Glutamatergic neuron (in vitro differentiated cells): ENCODE data around the gene ACCS. TPM values are rescaled to one million over a fixed set of nuclear protein-coding genes. Genes with fewer than 3 reads are reported as not detected.

Experiments used
- DNase-seq: peaks from one replicate; pipeline ENCODE4 v3.0.0; 2022
- H3K27ac Mint-ChIP-seq: one replicate; pipeline ENCODE4 v1.8.0; 2020; ENCODE audit warnings: mild to moderate bottlenecking, mixed read lengths, inconsistent platforms; ENCODE audit not compliant: unreplicated experiment
- H3K27me3 Mint-ChIP-seq: one replicate; pipeline ENCODE4 v1.8.0; 2020; ENCODE audit warnings: mild to moderate bottlenecking, moderate library complexity, mixed read lengths, inconsistent platforms; ENCODE audit not compliant: unreplicated experiment
- H3K36me3 Mint-ChIP-seq: one replicate; pipeline ENCODE4 v1.8.0; 2020; ENCODE audit warnings: mild to moderate bottlenecking, mixed read lengths, inconsistent platforms; ENCODE audit not compliant: unreplicated experiment
- H3K4me1 Mint-ChIP-seq: one replicate; pipeline ENCODE4 v1.8.0; 2020; ENCODE audit warnings: mild to moderate bottlenecking, low read depth, mixed read lengths, inconsistent platforms; ENCODE audit not compliant: unreplicated experiment
- H3K4me3 Mint-ChIP-seq: one replicate; pipeline ENCODE4 v1.8.0; 2020; ENCODE audit warnings: mild to moderate bottlenecking, mixed read lengths, inconsistent platforms; ENCODE audit not compliant: unreplicated experiment
- H3K9me3 Mint-ChIP-seq: one replicate; pipeline ENCODE4 v1.8.0; 2020; ENCODE audit warnings: mild to moderate bottlenecking, moderate library complexity, mixed read lengths, inconsistent platforms; ENCODE audit not compliant: unreplicated experiment
- total RNA-seq: library from RNA; stranded (reverse); fragmentation: NEBNext Ultra II Directional; extraction: Animal tissue kit (Norgen Biotek cat#: 25700); gene quantifications from one replicate; pipeline ENCODE4 v1.2.1, GENCODE V29; 2021; ENCODE audit not compliant: unreplicated experiment
- TF ChIP-seq, protein P1 (sequence below): fragments of 200-600 bp; sonication (generic); IDR thresholded peaks from one replicate; pipeline ENCODE4 v1.5.0; 2021; ENCODE audit not compliant: partially characterized antibody, unreplicated experiment

ACCS gene
- total RNA-seq, 1 donor from 2014 or later = 45.1 TPM

DNA sequence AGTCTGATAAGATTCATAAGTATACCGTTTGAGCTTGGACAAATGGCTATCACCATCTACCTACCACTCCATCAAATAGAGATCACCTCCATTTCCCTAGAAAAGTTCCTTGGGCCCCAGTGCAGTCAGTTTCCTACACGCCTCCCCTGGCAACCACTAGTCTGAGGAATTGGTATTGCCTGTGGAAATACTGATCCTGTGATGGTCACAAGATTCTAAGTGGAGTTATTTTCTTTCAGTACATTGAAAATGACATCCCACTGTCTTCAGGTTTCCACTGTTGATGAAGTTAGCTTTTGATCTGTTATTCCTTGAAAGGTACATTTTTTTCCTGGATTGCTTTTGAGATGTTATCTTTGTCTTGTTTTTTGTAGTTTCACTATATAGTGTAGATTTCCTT lies 22.9 kb upstream of the ACCS start:
- Mint-ChIP-seq H3K9me3 (no peaks in the 10 kb centered on the region), H3K36me3 (no peaks in the 10 kb centered on the region), H3K27ac (no peak overlapping the region), H3K4me1 (no peaks in the 10 kb centered on the region), H3K4me3 (no peak overlapping the region), H3K27me3 (no peaks in the 10 kb centered on the region)
- TF ChIP-seq, protein P1, sequence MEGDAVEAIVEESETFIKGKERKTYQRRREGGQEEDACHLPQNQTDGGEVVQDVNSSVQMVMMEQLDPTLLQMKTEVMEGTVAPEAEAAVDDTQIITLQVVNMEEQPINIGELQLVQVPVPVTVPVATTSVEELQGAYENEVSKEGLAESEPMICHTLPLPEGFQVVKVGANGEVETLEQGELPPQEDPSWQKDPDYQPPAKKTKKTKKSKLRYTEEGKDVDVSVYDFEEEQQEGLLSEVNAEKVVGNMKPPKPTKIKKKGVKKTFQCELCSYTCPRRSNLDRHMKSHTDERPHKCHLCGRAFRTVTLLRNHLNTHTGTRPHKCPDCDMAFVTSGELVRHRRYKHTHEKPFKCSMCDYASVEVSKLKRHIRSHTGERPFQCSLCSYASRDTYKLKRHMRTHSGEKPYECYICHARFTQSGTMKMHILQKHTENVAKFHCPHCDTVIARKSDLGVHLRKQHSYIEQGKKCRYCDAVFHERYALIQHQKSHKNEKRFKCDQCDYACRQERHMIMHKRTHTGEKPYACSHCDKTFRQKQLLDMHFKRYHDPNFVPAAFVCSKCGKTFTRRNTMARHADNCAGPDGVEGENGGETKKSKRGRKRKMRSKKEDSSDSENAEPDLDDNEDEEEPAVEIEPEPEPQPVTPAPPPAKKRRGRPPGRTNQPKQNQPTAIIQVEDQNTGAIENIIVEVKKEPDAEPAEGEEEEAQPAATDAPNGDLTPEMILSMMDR = no peak
- DNase-seq = no peak

DNA sequence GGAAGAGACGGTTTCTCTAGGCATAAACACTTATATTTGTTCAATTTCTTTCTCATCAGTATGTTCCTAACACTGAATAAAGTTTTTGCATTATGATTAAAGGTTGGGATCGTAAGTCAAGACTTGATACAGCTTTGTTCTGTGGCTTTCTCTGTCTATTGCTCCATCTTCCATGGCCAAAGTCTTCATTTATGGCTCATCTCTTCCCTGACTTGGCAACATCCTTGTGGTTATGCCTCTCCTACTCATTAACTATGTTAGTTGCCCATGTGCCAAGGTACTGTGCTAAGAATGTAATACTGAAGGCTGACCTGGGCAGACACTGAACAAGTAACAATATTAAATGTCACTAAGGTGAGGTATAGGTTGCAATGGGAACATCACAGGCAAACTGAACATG lies 19.9 kb upstream of the ACCS start:
- Mint-ChIP-seq H3K36me3 (no peaks in the 10 kb centered on the region), H3K9me3 (no peaks in the 10 kb centered on the region), H3K4me1 (no peaks in the 10 kb centered on the region), H3K27ac (no peak overlapping the region), H3K4me3 (no peak overlapping the region), H3K27me3 (no peaks in the 10 kb centered on the region)
- DNase-seq = no peak
- TF ChIP-seq, protein P1 = no peak

DNA sequence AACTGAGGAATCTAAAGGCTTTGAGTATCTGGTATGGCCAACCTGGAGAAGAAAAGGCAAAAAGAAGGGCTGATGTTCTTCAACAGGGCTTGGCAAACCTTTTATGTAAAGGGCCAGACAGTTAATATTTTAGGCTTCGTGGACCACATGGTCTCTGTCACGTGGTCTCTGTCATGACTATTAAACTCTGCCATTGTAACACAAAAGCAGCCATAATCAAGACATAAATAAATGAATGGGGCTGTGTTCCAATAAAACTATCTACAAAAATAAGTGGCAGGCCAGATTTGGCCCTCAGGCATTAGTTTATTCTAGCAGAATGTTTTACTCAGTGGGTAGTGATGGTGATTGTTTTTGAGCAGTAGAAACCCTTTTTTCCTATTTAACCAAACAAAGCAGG lies 18.8 kb upstream of the ACCS start:
- TF ChIP-seq, protein P1 = no peak
- DNase-seq = no peak
- Mint-ChIP-seq H3K4me3 (no peak overlapping the region), H3K27ac (no peak overlapping the region), H3K9me3 (no peaks in the 10 kb centered on the region), H3K36me3 (no peaks in the 10 kb centered on the region), H3K27me3 (no peaks in the 10 kb centered on the region), H3K4me1 (no peaks in the 10 kb centered on the region)

DNA sequence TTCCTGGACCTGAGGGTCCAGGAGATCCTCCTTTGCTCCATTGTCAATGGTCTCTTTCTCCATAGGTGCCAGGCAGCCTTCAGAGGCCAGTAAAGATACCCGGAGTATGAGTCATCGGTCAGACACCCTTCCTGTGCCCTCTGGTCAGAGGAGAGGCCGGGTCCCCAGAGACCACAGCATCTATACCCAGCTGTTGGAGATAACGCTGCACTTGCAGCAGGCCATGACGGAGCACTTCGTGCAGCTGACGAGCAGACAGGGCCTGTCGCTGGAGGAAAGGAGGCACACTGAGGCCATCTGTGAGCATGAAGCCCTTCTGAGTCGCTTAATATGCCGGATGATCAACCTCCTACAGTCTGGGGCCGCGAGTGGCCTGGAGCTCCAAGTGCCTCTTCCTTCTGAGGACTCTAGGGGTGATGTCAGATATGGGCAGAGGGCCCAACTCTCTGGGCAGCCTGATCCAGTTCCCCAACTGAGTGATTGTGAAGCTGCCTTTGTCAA lies 18.1 kb upstream of the ACCS start, which contains the start of gene ACCSL:
TSS of gene ACCSL (plus strand) at position 51 of the 501 bp plus-strand sequence. CDS start at position 107, 56 bp downstream.
- peak within 1 kb of the TSS; percentile 59 for H3K27ac Mint-ChIP-seq
- H3K9me3 Mint-ChIP-seq = no peaks in the 10 kb centered on the region
- no peaks in the 10 kb centered on the region for H3K36me3 Mint-ChIP-seq
- H3K27me3 Mint-ChIP-seq = no peaks in the 10 kb centered on the region
- no peak within 1 kb of the TSS for H3K4me3 Mint-ChIP-seq
- no peaks in the 10 kb centered on the region for H3K4me1 Mint-ChIP-seq
- no peak for DNase-seq
- TF ChIP-seq, protein P1 = no peak

DNA sequence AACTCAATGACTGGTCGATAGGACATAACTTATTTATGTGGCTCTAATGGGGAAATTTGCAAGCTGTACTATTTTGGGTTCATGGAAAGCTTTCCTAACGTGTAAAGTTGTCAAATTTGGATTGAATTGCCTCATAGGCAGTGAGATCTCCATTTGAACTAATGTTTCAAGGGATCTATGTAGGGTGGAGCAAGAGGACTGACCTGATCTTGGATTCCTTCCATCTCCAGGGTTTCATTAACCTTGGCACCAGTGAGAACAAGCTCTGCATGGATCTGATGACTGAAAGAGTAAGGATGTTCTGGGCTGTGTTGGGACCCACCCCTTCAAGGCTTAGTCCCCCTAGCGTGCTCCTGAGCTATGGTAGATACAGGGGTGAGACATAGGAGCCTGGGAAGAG lies 16.2 kb upstream of the ACCS start:
- Mint-ChIP-seq H3K4me1 (no peaks in the 10 kb centered on the region), H3K27me3 (no peaks in the 10 kb centered on the region), H3K9me3 (no peaks in the 10 kb centered on the region), H3K36me3 (no peaks in the 10 kb centered on the region), H3K27ac (no peak overlapping the region), H3K4me3 (no peak overlapping the region)
- DNase-seq = no peak
- TF ChIP-seq, protein P1 = no peak
